Heart right ventricle (tissue), 16 donors: ENCODE measurements around the gene CCDC63. TPM values are rescaled to one million over a fixed set of nuclear protein-coding genes. Genes with fewer than 3 reads are reported as not detected.

Experiments used
- ATAC-seq, 8 donors: fragments of 200-7000 bp; cut with Tn5 transposase; one replicate each; pipeline ENCODE4 v1.9.1; 2020; ENCODE audit warnings: mild to moderate bottlenecking in 8 of 8, moderate library complexity in 8 of 8, moderate number of reproducible peaks in 1 of 8
- DNase-seq, 2 donors: peaks; one replicate each; pipeline ENCODE4 v3.0.0-alpha.2; 2020
- H3K27ac ChIP-seq, 10 donors: fragments of 200-600 bp; sonication (generic) in 2 of 10; one replicate each; pipeline versions ENCODE4 v1.5.0 to v1.8.0; 2020 to 2022; ENCODE audit warnings: mild to moderate bottlenecking in 3 of 10
- H3K27me3 ChIP-seq, 7 donors: fragments of 200-600 bp; one replicate each; pipeline ENCODE4 v1.8.0; 2021 to 2022; ENCODE audit warnings: mild to moderate bottlenecking in 2 of 7
- H3K36me3 ChIP-seq, 9 donors: fragments of 200-600 bp; sonication (generic) in 1 of 9; one replicate each; pipeline versions ENCODE4 v1.5.0 to v1.8.0; 2020 to 2022; ENCODE audit warnings: mild to moderate bottlenecking in 2 of 9
- H3K4me1 ChIP-seq, 9 donors: fragments of 200-600 bp; sonication (generic) in 1 of 9; one replicate each; pipeline versions ENCODE4 v1.5.0 to v1.8.0; 2020 to 2022; ENCODE audit warnings: mild to moderate bottlenecking in 4 of 9
- H3K4me3 ChIP-seq, 10 donors: fragments of 200-600 bp; sonication (generic) in 2 of 10; one replicate each; pipeline versions ENCODE4 v1.5.0 to v1.8.0; 2020 to 2022; ENCODE audit warnings: mild to moderate bottlenecking in 7 of 10, moderate library complexity in 2 of 10
- H3K9me3 ChIP-seq, 11 donors: fragments of 200-600 bp in 10 of 11; sonication (generic) in 2 of 11; one replicate each; pipeline versions ENCODE4 v1.5.0 to v1.8.0; 2013 to 2022; ENCODE audit warnings: mild to moderate bottlenecking in 2 of 11, control low read depth in 1 of 11, moderate library complexity in 1 of 11
- WGBS, 2 donors: extraction: QIAGEN DNeasy Blood & Tissue Kit; methylation state at CpG; one replicate each; pipeline ENCODE4 v1.1.7; 2013; ENCODE audit warnings: inconsistent platforms in 1 of 2; 5-methylcytosine and 5-hydroxymethylcytosine counted together
- intact Hi-C, 10 donors: fragments of 100-400 bp; cut with DNase I; formaldehyde crosslinking; loops; one replicate each; pipeline versions ENCODE4 v1.11.1 to v1.14.2; 2022
- polyA plus RNA-seq, 2 donors: library from polyadenylated mRNA; stranded (reverse); fragments of 200-250 nt; gene quantifications; one replicate each; pipeline ENCODE4 v1.2.3, GENCODE V29; 2013
- total RNA-seq, 10 donors: library from RNA; stranded (reverse); fragmentation: NEBNext Ultra II Directional in 3 of 10; extraction: Animal tissue kit (Norgen Biotek cat#: 25700) in 3 of 10; gene quantifications; one replicate each; pipeline versions ENCODE4 v1.2.1 to v1.2.4, GENCODE V29; 2021 to 2023
- TF ChIP-seq, protein P1 (sequence below), 9 donors: fragments of 200-600 bp; sonication (generic) in 2 of 9; IDR thresholded peaks; one replicate each; pipeline versions ENCODE4 v1.5.0 to v1.8.0; 2021 to 2022; ENCODE audit warnings: antibody characterized with exemption in 9 of 9, mild to moderate bottlenecking in 5 of 9, moderate library complexity in 1 of 9
- donor health status: Arrhythmogenic right ventricular cardiomyopathy.
- donor health status: ischemic (EF 13 %, LVEDD 7.1; RV severe dilation, severe dysfunction).
- donor health status: healthy with polysubstance abuse.
- donor health status: DM: no; HTN: yes; CAD: no.
- donor health status: DM: no; HTN: no; CAD: no.
- donor health status: ischemic (EF 25% LVEDD 6.9; RV normal size, moderate dysfunction).
- donor health status: ischemic (EF 25% LVEDD 5.7; RV mildly dilated, moderate dysfunction).
- donor health status: healthy.
- donor health status: DM: yes; HTN: yes; CAD: no.
- donor health status: Ischemic cardiomyopathy.
- donor health status: ischemic (EF 35%, LVEDD 5.7; RV mildly dilated, moderate dysfunction).
- donor health status: nonischemic (EF 11% LVEDD 7.7; RV severe dilation, severe dysfunction).
- donor health status: DM: yes; HTN: yes; CAD: no.
- donor health status: PGD.
- donor health status: ischemic (EF 29% LVEDD 5.4; RV normal size, mild dysfunction).
- donor health status: nonischemic (EF 23%, LVEDD 6.1; RV moderate dilation, normal function).

The CCDC63 gene
- total and polyA plus RNA-seq, 12 donors: not detected

DNA sequence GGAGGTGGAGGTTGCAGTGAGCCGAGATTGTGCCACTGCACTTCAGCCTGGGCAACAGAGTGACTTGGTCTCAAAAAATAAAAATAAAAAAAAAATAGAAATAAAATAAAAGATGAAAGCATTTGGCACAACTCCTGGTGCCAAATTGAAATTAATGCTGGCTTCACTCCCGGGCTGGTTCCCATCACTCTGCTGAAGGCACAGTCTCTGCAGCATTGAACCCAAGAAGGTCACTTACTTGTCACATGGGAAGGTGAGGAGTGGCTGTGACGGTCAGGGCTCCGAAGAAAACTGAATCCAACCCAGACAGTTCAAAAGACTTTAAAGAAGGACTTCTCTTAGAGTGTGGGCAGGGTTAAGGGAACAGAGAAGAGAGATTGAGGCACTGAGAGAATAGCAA lies 10.5 kb upstream of the CCDC63 start:
- Histone ChIP-seq H3K9me3 (no peaks in the 10 kb centered on the region), H3K4me3 (no peak overlapping the region), H3K36me3 (no peaks in the 10 kb centered on the region), H3K27ac (no peak overlapping the region), H3K27me3 (no peaks in the 10 kb centered on the region), H3K4me1 (no peaks in the 10 kb centered on the region)
- DNase-seq (no peak), ATAC-seq (peak in 1 of 8 donors; percentile 29)
- intact Hi-C loops: loop anchor here in 1 of 10 donors (10.0 kb wide), 1 partner anchor 231 kb away; no protein-coding TSS in a partner anchor
- TF ChIP-seq, protein P1, sequence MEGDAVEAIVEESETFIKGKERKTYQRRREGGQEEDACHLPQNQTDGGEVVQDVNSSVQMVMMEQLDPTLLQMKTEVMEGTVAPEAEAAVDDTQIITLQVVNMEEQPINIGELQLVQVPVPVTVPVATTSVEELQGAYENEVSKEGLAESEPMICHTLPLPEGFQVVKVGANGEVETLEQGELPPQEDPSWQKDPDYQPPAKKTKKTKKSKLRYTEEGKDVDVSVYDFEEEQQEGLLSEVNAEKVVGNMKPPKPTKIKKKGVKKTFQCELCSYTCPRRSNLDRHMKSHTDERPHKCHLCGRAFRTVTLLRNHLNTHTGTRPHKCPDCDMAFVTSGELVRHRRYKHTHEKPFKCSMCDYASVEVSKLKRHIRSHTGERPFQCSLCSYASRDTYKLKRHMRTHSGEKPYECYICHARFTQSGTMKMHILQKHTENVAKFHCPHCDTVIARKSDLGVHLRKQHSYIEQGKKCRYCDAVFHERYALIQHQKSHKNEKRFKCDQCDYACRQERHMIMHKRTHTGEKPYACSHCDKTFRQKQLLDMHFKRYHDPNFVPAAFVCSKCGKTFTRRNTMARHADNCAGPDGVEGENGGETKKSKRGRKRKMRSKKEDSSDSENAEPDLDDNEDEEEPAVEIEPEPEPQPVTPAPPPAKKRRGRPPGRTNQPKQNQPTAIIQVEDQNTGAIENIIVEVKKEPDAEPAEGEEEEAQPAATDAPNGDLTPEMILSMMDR (IDR thresholded peaks at IDR 0.05): no peak
- 66 to 67% methylated on average over 4 of the region's 4 CpGs for whole genome bisulfite sequencing, 2 donors

DNA sequence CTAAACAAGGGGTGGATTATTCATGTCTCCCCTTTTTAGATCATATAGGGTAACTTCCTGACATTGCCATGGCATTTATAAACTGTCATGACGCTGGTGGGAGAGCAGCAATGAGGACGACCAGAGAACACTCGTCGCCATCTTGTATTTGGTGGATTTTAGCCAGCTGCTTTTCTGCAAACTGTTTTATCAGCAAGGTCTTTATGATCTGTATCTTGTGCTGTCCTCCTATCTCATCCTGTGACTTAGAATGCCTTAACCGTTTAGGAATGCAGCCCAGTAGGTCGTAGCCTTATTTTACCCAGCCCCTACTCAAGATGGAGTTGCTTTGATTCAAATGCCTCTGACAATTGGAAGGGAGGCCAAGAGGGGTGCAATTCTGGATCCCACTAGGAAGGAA lies 5.8 kb upstream of the CCDC63 start:
- intact Hi-C loops: loop anchor here in 1 of 10 donors (5.0 kb wide), 1 partner anchor 46 kb away; no protein-coding TSS in a partner anchor
- H3K4me1 ChIP-seq: peaks cover 0 to 18% (median 6%) of the 10 kb centered on the region in 9 donors
- peaks cover 0 to 12% (median 0%) of the 10 kb centered on the region in 7 donors for H3K27me3 ChIP-seq
- H3K36me3 ChIP-seq: no peaks in the 10 kb centered on the region
- no peak overlapping the region for H3K4me3 ChIP-seq
- no peak overlapping the region for H3K27ac ChIP-seq
- DNase-seq (no peak), ATAC-seq (no peak)
- TF ChIP-seq, protein P1 (IDR thresholded peaks at IDR 0.05): no peak
- H3K9me3 ChIP-seq: no peaks in the 10 kb centered on the region
- 48 to 55% methylated on average over 6 of the region's 6 CpGs for WGBS, 2 donors

DNA sequence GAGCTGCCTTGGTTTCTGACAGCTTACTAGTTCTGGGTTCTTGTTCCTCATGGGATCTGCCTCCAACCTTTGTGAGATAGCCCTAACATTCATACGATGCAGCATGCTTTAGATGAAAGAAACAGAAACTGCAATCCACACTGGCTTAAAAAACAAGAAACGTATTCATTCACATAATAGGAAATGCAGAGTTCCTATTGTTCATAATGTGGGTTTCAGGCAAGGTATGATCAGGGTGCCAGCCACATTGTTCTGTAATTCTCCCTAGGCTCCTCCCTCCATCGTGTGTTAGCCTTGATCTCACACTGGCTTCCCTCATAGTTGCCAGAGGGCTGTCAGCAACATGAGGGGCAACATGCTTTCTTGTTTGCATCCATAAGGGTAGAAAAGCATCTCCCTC lies 2.7 kb upstream of the CCDC63 start:
- DNase-seq (no peak), ATAC-seq (no peak)
- H3K4me1 ChIP-seq: peaks cover 0 to 31% (median 12%) of the 10 kb centered on the region in 9 donors
- H3K36me3 ChIP-seq: no peaks in the 10 kb centered on the region
- no peaks in the 10 kb centered on the region for H3K9me3 ChIP-seq
- H3K4me3 ChIP-seq: no peak overlapping the region
- H3K27me3 ChIP-seq: peaks cover 0 to 34% (median 5%) of the 10 kb centered on the region in 7 donors
- WGBS, 2 donors: 38 to 49% methylated on average over 3 of the region's 3 CpGs
- H3K27ac ChIP-seq: peak overlapping the region in 5 of 10 donors; percentile 22 to 77 (median 64)
- intact Hi-C loops: loop anchor here in 1 of 10 donors (5.0 kb wide), 1 partner anchor 43 kb away; no protein-coding TSS in a partner anchor
- TF ChIP-seq, protein P1 (IDR thresholded peaks at IDR 0.05): no peak

DNA sequence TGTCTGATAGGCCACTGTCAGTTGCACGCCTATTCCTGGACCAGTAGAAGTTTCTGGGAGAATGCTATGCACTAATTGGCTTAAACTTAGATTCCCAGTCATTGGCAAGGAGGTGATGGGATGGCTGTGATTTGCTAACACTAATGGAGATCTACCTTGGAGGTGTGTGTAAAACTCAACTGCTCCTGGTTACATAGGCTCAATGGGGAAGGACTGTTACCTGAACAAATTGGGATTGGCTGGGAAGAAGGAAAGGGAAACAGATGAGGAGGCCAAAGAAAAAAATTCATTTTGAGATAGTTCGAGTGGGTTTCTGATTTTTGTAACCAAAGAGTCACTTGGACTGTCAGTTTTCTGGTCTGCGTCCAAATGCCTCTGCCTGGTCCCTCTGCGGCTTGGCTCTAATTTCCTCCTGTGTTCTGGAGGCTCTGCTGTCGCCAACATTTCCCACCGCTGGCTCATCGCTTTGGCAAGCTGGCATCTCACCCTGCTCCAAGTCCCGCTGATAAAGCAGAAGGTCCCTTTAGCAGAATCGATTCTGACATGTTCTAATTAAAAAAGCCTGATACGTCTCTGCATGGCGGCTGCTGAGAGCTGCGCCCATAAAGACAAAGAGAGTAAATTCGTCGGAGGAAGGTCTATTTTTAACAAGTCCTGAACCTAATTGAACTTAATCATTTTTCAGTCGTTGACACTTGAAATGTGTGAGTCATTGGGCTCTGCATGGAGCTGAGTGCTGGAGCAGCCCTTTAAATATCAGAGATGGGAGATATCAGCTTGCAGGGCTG lies 2.0 kb upstream of the CCDC63 start:
- no peaks in the 10 kb centered on the region for H3K36me3 ChIP-seq
- H3K4me1 ChIP-seq: peaks cover 0 to 31% (median 12%) of the 10 kb centered on the region in 9 donors
- peaks cover 0 to 34% (median 5%) of the 10 kb centered on the region in 7 donors for H3K27me3 ChIP-seq
- intact Hi-C loops: loop anchor here in 2 of 10 donors (5.0 kb wide), 1 partner anchor 43 kb away; no protein-coding TSS in a partner anchor
- 16 to 25% methylated on average over 15 of the region's 15 CpGs for WGBS, 2 donors
- peak; percentile 40 to 89 (median 84) for ATAC-seq
- H3K27ac ChIP-seq: peak overlapping the region; percentile 9 to 77 (median 60)
- H3K4me3 ChIP-seq: no peak overlapping the region
- TF ChIP-seq, protein P1 (IDR thresholded peaks at IDR 0.05): no peak
- no peaks in the 10 kb centered on the region for H3K9me3 ChIP-seq
- peak; percentile 59 to 70 for DNase-seq
